ENCODE data around the gene ZNF830.

GRCh38 chr17:34958438-34958837 is 2.9 kb upstream of the ZNF830 start:
- TF ChIP-seq USF2 (IDR thresholded peaks at IDR 0.05; ENCODE audit: low read depth, low read length) (no peak), POLR2A (IDR thresholded peaks at IDR 0.05; ENCODE audit: low read depth, low read length) (no peak), CEBPB (IDR thresholded peaks at IDR 0.05; ENCODE audit: low read depth, low read length) (no peak), CTCF (conservative IDR thresholded peaks at IDR 0.05; ENCODE audit: low read depth, low read length) (no peak), MXI1 (IDR thresholded peaks at IDR 0.05; ENCODE audit: borderline replicate concordance, low read depth, low read length) (no peak)

Measured in IMR-90 (cell line).